ENCODE results near the gene SMYD5.

The SMYD5 gene

DNA sequence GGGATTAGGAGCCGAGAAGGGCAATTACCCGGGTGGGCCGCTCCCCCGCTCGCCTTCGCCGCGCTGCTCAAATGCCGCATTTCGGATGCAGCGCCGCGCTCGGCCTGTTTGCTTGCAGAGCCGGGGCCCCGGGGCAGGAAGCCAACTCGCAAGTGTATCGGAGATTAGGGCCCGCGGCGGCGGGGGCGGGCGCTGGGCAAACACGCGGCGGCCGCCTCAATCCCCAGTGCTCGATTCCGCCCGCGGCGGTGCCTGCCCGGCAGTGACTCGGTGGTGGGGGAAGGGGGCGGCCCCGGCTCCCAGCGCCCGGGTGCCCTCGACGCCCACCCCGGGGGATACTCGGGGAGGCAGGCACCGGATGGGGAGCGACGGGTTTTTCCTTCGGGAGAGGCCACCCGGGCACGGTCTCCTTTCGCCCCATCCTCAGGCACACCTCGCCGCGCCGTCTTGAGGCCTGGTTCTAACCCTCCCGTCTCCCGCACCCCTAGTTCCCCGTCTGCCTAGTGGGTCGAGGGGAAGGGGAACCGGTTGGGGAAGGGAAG, 38.3 kb upstream of the SMYD5 start:
- TF ChIP-seq, protein P1, sequence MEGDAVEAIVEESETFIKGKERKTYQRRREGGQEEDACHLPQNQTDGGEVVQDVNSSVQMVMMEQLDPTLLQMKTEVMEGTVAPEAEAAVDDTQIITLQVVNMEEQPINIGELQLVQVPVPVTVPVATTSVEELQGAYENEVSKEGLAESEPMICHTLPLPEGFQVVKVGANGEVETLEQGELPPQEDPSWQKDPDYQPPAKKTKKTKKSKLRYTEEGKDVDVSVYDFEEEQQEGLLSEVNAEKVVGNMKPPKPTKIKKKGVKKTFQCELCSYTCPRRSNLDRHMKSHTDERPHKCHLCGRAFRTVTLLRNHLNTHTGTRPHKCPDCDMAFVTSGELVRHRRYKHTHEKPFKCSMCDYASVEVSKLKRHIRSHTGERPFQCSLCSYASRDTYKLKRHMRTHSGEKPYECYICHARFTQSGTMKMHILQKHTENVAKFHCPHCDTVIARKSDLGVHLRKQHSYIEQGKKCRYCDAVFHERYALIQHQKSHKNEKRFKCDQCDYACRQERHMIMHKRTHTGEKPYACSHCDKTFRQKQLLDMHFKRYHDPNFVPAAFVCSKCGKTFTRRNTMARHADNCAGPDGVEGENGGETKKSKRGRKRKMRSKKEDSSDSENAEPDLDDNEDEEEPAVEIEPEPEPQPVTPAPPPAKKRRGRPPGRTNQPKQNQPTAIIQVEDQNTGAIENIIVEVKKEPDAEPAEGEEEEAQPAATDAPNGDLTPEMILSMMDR (IDR thresholded peaks at IDR 0.05; ENCODE audit: low read length, missing control alignments) = no peak
- peak overlapping the region; percentile 28 for H3K4me3 ChIP-seq (replicated peaks; ENCODE audit: low read depth, low read length)
- DNase-seq (ENCODE audit: low read depth) = peak; percentile 63

DNA sequence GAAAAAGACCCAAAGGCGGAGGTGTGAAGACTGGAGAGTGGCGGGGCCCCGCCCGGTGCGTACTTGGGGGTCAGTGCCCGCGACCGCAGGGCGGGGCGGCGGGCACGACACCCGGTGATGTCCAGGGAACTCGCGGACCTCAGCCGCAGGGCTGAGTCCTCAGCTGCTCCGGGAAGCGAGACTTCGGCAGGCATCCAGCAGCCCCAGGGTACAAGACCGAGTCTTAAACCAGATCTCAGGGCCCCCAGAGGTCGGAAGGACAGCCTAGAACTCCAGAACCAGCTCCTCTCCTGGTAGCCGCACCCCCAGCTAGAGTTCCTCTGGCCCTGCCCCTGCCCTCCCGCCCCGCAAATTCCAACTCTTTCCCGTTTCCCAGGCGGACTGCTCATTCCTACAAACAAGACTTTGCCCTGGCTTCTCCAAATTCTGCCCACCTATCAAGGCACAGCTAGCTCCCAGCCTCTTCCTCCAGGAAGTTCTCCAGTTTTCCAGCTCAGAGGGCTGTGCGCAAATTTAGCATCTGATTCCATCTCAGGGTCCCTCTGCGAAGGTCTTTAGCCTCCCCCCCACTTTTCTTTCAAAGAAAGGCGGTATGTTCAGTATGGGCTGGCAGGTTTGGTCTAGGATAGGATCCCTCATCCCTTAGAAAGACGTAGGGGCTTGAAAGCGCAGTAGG, 37.7 kb upstream of the SMYD5 start:
- peak; percentile 7 for DNase-seq (ENCODE audit: low read depth)
- peak overlapping the region; percentile 57 for H3K4me3 ChIP-seq (replicated peaks; ENCODE audit: low read depth, low read length)
- TF ChIP-seq, protein P1 (IDR thresholded peaks at IDR 0.05; ENCODE audit: low read length, missing control alignments) = no peak

GRCh38 chr2:73176881-73177644, 37.0 kb upstream of the SMYD5 start:
- TF ChIP-seq, protein P1 (IDR thresholded peaks at IDR 0.05; ENCODE audit: low read length, missing control alignments) = peak; percentile 73
- H3K4me3 ChIP-seq (replicated peaks; ENCODE audit: low read depth, low read length) = peak overlapping the region; percentile 57
- peak; percentile 84 for DNase-seq (ENCODE audit: low read depth)

- H3K4me3 ChIP-seq (replicated peaks; ENCODE audit: low read depth, low read length) = no peak overlapping the region
- TF ChIP-seq, protein P1 (IDR thresholded peaks at IDR 0.05; ENCODE audit: low read length, missing control alignments) = no peak
- DNase-seq (ENCODE audit: low read depth) = no peak
Observed at GRCh38 chr2:73177645-73178255, 36.3 kb upstream of the SMYD5 start.

DNA sequence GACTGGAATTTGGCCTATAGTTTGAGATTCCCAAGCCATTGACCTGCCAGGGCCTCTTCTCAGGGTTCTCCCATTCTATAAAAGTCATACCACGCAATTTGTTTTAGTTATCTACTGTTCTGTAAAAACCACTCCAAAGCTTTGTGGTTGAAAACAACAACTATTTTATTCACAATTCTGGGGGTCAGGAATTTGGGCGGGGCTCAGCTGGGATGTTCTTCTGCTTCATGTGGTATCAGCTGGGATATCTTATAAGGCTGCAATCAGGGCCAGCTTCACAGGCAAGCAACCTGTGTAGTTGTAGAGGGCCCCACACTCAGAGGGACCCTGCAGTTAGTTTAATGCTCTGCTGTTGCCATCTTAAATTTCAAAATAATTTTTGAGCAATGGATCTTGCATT, 28.1 kb upstream of the SMYD5 start:
- TF ChIP-seq, protein P1 (IDR thresholded peaks at IDR 0.05; ENCODE audit: low read length, missing control alignments) = no peak
- no peak overlapping the region for H3K4me3 ChIP-seq (replicated peaks; ENCODE audit: low read depth, low read length)
- DNase-seq (ENCODE audit: low read depth) = no peak

GRCh38 chr2:73187549-73187948, 26.5 kb upstream of the SMYD5 start:
- TF ChIP-seq, protein P1 (IDR thresholded peaks at IDR 0.05; ENCODE audit: low read length, missing control alignments) = no peak
- DNase-seq (ENCODE audit: low read depth) = no peak
- no peak overlapping the region for H3K4me3 ChIP-seq (replicated peaks; ENCODE audit: low read depth, low read length)
